Karpas-422 (cell line): ENCODE data around the gene PLEKHA5. TPM values are rescaled to one million over a fixed set of nuclear protein-coding genes. Genes with fewer than 3 reads are reported as not detected.

Experiments
- DNase-seq: peaks from one replicate; pipeline ENCODE4 v3.0.0-alpha.2; 2015
- H2AFZ ChIP-seq: fragments of 200-600 bp; sonication (generic); 2 replicates; pipeline ENCODE4 v1.6.1; 2014; ENCODE audit warnings: antibody characterized with exemption, low read length, mixed read lengths
- H3K27ac ChIP-seq: fragments of 200-600 bp; sonication (generic); 2 replicates; pipeline ENCODE4 v1.5.1; 2014; ENCODE audit warnings: mild to moderate bottlenecking, low read length, moderate library complexity
- H3K27me3 ChIP-seq: fragments of 200-600 bp; sonication (generic); 2 replicates; pipeline ENCODE4 v1.6.1; 2014; ENCODE audit warnings: low read length, mixed read lengths
- H3K36me3 ChIP-seq: fragments of 200-600 bp; sonication (generic); 2 replicates; pipeline ENCODE4 v1.6.1; 2014; ENCODE audit warnings: low read length, mixed read lengths; ENCODE audit not compliant: insufficient read depth
- H3K4me1 ChIP-seq: fragments of 200-600 bp; sonication (generic); 2 replicates; pipeline ENCODE4 v1.6.1; 2014; ENCODE audit warnings: mild to moderate bottlenecking, low read length, mixed read lengths
- H3K4me2 ChIP-seq: fragments of 200-600 bp; sonication (generic); 2 replicates; pipeline ENCODE4 v1.6.1; 2014; ENCODE audit warnings: low read length, low read depth, mild to moderate bottlenecking; ENCODE audit not compliant: poor library complexity, severe bottlenecking
- H3K4me3 ChIP-seq: fragments of 200-600 bp; sonication (generic); 2 replicates; pipeline ENCODE4 v1.5.1; 2014; ENCODE audit warnings: mild to moderate bottlenecking, antibody characterized with exemption, low read length, mixed read lengths
- H3K79me2 ChIP-seq: fragments of 200-600 bp; sonication (generic); 2 replicates; pipeline ENCODE4 v1.6.1; 2014; ENCODE audit warnings: mild to moderate bottlenecking, low read length, mixed read lengths
- H3K9ac ChIP-seq: fragments of 200-600 bp; sonication (generic); 2 replicates; pipeline ENCODE4 v1.6.0; 2014; ENCODE audit warnings: low read length
- H3K9me2 ChIP-seq: fragments of 200-600 bp; sonication (generic), shearing (Covaris generic); replicated peaks from 2 replicates; pipeline ENCODE4 v1.6.0; 2014; ENCODE audit warnings: mild to moderate bottlenecking, low read length, moderate library complexity; ENCODE audit not compliant: insufficient read depth
- H3K9me3 ChIP-seq: fragments of 300-700, 200-600 bp; sonication (generic); 2 replicates; pipeline ENCODE4 v1.6.1; 2014; ENCODE audit warnings: low read length, mixed read lengths
- H4K20me1 ChIP-seq: fragments of 200-600 bp; sonication (generic); 2 replicates; pipeline ENCODE4 v1.6.1; 2014; ENCODE audit warnings: mild to moderate bottlenecking, antibody characterized with exemption, low read length, low read depth; ENCODE audit not compliant: insufficient read depth
- total RNA-seq: library from RNA; depleted of rRNA; stranded (reverse); fragments of >200 nt; shearing (Covaris generic); gene quantifications from 2 replicates; pipeline ENCODE4 v1.2.3, GENCODE V29; 2014; ENCODE audit warnings: low replicate concordance

The PLEKHA5 gene
- total RNA-seq, 1 experiment from 2014 or later = 189 TPM

DNA sequence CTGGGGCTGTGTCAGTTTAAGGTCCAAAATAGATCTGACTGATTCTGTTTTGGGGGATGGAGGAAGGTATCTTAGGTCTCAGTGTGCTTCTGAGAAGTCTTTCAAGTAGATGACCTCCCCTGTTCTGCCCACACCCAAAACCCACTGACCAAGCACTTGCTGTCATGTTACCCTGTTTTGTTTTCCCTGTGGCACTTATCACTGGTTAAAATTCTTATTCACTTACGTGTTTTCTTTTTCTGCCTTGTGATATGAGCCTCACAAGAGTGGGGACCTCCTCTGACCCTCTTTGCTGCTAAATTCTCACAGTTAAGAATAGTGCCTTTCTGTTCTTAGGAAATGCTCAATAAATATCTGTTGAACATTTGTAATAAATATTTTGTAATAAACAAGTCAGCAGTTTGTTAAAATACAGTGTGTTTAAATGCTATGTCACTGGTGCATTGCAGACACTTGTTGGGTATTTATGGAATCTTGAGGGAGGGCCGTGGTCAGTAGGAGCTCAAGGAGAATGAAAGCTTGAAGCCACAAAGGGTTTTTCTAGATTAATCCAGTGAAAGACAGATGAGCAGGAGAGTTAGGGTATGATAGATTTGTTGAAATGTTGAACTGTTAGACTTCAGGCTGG is 20.9 kb downstream of the PLEKHA5 start:
- Histone ChIP-seq H3K9ac (no peak overlapping the region), H3K9me2 (no peaks in the 10 kb centered on the region), H3K79me2 (no peaks in the 10 kb centered on the region), H3K4me1 (no peaks in the 10 kb centered on the region), H3K4me3 (no peak overlapping the region), H3K27ac (no peak overlapping the region), H3K4me2 (no peak overlapping the region), H3K36me3 (no peaks in the 10 kb centered on the region), H3K27me3 (no peaks in the 10 kb centered on the region), H2AFZ (no peak overlapping the region), H4K20me1 (no peaks in the 10 kb centered on the region), H3K9me3 (no peaks in the 10 kb centered on the region)
- DNase-seq = no peak

DNA sequence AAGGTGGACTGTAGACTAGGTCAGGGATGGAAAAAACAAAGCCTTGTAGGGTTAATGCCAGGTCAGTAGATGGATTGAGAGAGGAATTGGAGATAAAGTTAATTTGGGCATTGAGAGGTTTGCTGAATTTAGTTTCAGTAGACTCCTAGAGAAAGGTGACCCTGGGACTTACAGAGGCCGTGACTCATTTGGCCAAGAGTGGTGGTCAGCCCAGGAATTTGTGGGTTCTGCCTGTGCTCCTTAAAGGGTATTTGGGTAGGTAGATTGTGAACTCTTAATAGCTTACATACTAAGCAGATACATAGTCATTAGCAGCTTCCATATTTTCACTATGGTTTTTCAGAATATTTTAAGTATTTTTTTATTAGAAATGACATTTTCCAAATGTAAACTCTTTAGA is 21.8 kb downstream of the PLEKHA5 start:
- no peak for DNase-seq
- Histone ChIP-seq H3K79me2 (no peaks in the 10 kb centered on the region), H3K9me2 (no peaks in the 10 kb centered on the region), H2AFZ (no peak overlapping the region), H4K20me1 (no peaks in the 10 kb centered on the region), H3K4me1 (no peaks in the 10 kb centered on the region), H3K27ac (no peak overlapping the region), H3K27me3 (no peaks in the 10 kb centered on the region), H3K4me3 (no peak overlapping the region), H3K9ac (no peak overlapping the region), H3K4me2 (no peak overlapping the region), H3K9me3 (no peaks in the 10 kb centered on the region), H3K36me3 (no peaks in the 10 kb centered on the region)

DNA sequence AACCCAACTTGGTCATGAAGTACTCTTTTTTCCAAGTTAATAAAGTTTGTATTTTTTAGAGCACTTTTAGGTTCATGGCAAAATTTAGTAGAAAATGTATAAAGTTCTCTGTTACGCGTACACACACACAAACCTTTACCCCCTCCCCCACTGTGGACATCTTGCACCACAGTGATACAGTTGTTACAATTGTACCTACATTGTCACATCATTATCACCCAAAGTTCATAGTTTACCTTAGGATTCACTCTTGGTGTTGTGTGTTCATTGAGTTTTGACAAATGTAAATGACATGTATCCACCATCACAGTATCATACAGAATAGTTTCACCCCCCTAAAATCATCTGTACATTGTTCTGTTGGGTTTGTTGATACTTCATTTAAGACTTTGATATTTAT is 23.9 kb downstream of the PLEKHA5 start:
- Histone ChIP-seq H3K27ac (no peak overlapping the region), H3K4me1 (no peaks in the 10 kb centered on the region), H3K9me3 (no peaks in the 10 kb centered on the region), H3K9me2 (no peaks in the 10 kb centered on the region), H3K27me3 (no peaks in the 10 kb centered on the region; the same call in 1 of the 2 replicates), H4K20me1 (no peaks in the 10 kb centered on the region), H3K4me3 (no peak overlapping the region), H3K9ac (no peak overlapping the region), H2AFZ (no peak overlapping the region), H3K79me2 (no peaks in the 10 kb centered on the region), H3K36me3 (no peaks in the 10 kb centered on the region), H3K4me2 (no peak overlapping the region)
- no peak for DNase-seq

DNA sequence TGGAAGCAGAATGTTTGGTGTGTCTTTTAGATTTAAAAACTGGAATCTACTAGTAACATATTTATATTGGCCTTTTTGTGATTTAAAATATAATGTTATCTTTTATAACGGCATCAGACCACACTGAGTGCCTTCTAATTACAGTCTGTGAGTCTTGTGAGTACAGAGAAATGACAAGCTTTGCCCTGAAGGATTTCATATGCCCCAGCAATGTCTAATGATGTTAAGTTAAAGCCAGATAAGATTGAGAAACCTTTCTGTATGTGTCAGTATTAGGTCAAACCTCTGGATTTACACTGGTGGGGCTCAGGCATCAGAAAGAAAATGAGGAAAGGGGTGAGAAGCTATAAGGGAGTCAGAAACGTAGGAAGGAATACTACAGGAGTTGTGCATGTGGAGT is 25.2 kb downstream of the PLEKHA5 start:
- H3K9ac ChIP-seq = no peak overlapping the region
- no peaks in the 10 kb centered on the region; the same call in 1 of the 2 replicates for H3K27me3 ChIP-seq
- H3K9me3 ChIP-seq = no peaks in the 10 kb centered on the region
- H3K4me1 ChIP-seq = no peaks in the 10 kb centered on the region
- H3K4me2 ChIP-seq = no peak overlapping the region
- no peak overlapping the region for H3K4me3 ChIP-seq
- H3K27ac ChIP-seq = no peak overlapping the region
- H3K79me2 ChIP-seq = no peaks in the 10 kb centered on the region
- DNase-seq = no peak
- H3K9me2 ChIP-seq = no peaks in the 10 kb centered on the region
- no peak overlapping the region for H2AFZ ChIP-seq
- H3K36me3 ChIP-seq = no peaks in the 10 kb centered on the region
- H4K20me1 ChIP-seq = no peaks in the 10 kb centered on the region

DNA sequence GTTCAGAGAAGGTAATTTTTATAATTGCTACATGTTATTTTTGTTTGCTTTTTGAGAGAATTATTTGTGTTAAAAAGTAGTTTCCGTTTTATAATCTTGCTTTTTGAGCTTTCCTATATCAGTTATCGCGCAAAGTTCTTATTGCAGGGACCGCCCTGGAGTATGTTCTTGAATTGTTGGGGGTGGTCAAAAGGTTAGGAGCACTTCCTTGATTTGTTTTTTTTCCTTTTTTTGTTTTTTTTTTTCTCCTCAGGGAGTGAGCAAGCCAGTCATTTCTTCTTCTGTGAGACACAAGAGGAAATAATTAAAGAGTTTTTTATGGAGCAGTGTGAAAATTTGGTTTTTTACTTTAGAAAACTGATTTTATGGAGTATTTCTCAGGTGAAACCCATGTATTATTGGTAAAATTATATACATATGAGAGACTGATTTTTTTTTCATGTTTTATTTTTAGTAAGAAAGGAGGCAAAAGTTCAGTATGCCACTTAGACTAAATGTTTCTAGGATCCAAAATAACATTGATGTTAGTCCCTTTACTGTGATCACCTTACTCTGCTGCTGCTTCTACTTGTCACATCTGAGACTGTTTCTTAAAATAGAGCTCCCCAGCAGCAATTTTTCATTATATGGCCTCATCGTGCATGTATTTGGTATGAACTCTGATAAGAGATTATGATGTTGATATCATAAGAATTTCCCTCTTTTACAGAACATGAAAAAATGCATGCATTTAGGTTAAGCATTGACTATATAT is 26.6 kb downstream of the PLEKHA5 start:
- Histone ChIP-seq H3K27ac (no peak overlapping the region), H3K9me2 (no peaks in the 10 kb centered on the region), H2AFZ (no peak overlapping the region), H3K9ac (no peak overlapping the region), H4K20me1 (no peaks in the 10 kb centered on the region), H3K9me3 (no peaks in the 10 kb centered on the region), H3K36me3 (no peaks in the 10 kb centered on the region), H3K4me1 (no peaks in the 10 kb centered on the region), H3K4me2 (no peak overlapping the region), H3K79me2 (no peaks in the 10 kb centered on the region), H3K4me3 (no peak overlapping the region), H3K27me3 (no peaks in the 10 kb centered on the region; the same call in 1 of the 2 replicates)
- no peak for DNase-seq

DNA sequence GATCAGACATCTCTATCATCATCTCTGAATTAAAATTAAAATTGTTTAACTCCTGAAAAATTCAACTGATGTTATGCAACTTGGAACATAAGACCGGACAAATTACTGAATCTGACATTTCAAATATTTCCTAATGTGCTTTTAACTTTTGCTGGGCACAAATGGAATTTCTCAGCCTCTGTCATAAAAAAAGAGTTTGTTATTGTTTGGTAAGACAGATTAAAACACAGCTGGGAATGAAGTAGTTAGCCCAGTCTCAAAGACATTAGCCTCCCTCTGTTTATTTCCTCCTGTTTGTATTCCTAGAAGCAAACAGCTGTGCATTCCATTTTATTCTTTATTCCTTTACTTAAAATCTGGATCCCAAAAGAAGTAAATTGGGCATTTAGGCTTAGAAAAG is 29.4 kb downstream of the PLEKHA5 start:
- H3K4me1 ChIP-seq = no peaks in the 10 kb centered on the region
- DNase-seq = no peak
- H4K20me1 ChIP-seq = no peaks in the 10 kb centered on the region
- H3K27ac ChIP-seq = no peak overlapping the region
- no peaks in the 10 kb centered on the region for H3K79me2 ChIP-seq
- H3K36me3 ChIP-seq = no peaks in the 10 kb centered on the region
- H3K9me3 ChIP-seq = no peaks in the 10 kb centered on the region
- no peaks in the 10 kb centered on the region for H3K9me2 ChIP-seq
- H3K4me2 ChIP-seq = no peak overlapping the region
- H3K4me3 ChIP-seq = no peak overlapping the region
- no peak overlapping the region for H2AFZ ChIP-seq
- no peak overlapping the region for H3K9ac ChIP-seq
- H3K27me3 ChIP-seq = no peaks in the 10 kb centered on the region; the same call in 1 of the 2 replicates

DNA sequence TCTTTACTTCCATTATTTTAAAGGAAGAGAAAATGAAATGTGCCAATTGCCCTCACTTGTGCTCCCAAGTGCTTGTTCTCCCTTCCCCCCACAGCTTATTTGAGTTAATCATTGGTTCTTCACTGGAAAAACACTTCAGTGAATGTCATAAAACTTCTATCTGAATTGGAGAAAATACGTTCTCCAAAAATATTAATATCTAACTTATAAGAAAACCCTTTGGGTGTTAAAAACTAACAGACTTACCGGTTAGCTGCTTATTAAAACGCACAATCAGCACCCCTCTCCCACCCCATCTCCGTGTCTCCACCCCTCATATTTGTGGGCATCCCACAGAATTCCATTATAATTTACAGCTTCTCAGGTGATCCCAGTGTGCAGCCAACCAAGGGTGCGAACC is 31.7 kb downstream of the PLEKHA5 start:
- Histone ChIP-seq H3K36me3 (no peaks in the 10 kb centered on the region), H3K9ac (no peak overlapping the region), H3K79me2 (no peaks in the 10 kb centered on the region), H3K9me2 (no peaks in the 10 kb centered on the region), H4K20me1 (no peaks in the 10 kb centered on the region), H3K4me2 (no peak overlapping the region), H3K27me3 (no peaks in the 10 kb centered on the region; the same call in 1 of the 2 replicates), H3K9me3 (no peaks in the 10 kb centered on the region), H2AFZ (no peak overlapping the region), H3K27ac (no peak overlapping the region), H3K4me1 (no peaks in the 10 kb centered on the region), H3K4me3 (no peak overlapping the region)
- no peak for DNase-seq

DNA sequence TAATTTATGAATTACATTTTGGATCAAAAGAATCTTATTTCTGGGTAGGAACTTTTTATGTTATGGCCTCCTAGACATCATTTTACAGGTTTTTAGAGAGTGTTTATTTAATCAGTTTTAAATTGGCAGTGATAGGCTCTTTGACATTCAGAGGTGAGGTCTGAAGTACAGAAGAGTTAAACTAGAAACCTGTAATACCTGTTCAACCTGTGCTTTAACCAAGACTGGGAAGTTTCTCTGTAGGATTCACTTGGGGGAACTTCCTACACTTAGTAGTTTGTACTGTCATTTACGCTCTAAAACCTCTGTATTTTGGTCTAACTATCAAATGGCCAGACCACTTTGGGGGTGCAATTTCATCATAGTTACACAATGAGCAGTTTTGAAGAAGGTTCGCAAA is 35.9 kb downstream of the PLEKHA5 start:
- no peaks in the 10 kb centered on the region for H3K4me1 ChIP-seq
- no peaks in the 10 kb centered on the region for H3K27me3 ChIP-seq
- H3K36me3 ChIP-seq = no peaks in the 10 kb centered on the region
- no peaks in the 10 kb centered on the region for H4K20me1 ChIP-seq
- H3K27ac ChIP-seq = no peak overlapping the region
- H3K4me3 ChIP-seq = no peak overlapping the region
- no peak overlapping the region for H2AFZ ChIP-seq
- no peaks in the 10 kb centered on the region for H3K79me2 ChIP-seq
- no peak overlapping the region for H3K9ac ChIP-seq
- H3K9me2 ChIP-seq = no peaks in the 10 kb centered on the region
- H3K4me2 ChIP-seq = no peak overlapping the region
- H3K9me3 ChIP-seq = no peaks in the 10 kb centered on the region
- no peak for DNase-seq
